ACC112 (cell line): ENCODE results near the gene ITGA2.

Experiments used
- H2AFZ ChIP-seq: fragments of 200-600 bp; sonication (generic); one replicate; pipeline ENCODE4 v1.6.0; 2017; ENCODE audit warnings: antibody characterized with exemption, low read length; ENCODE audit not compliant: unreplicated experiment
- H3K27ac ChIP-seq: fragments of 200-600 bp; sonication (generic); 2 replicates; pipeline ENCODE4 v1.5.1; 2014; ENCODE audit warnings: low read depth, mild to moderate bottlenecking, antibody characterized with exemption, low read length, moderate library complexity
- H3K27me3 ChIP-seq: fragments of 200-600 bp; sonication (generic); 2 replicates; pipeline ENCODE4 v1.6.1; 2014; ENCODE audit warnings: mild to moderate bottlenecking, antibody characterized with exemption, low read length, moderate library complexity, mixed read lengths; ENCODE audit not compliant: insufficient read depth
- H3K36me3 ChIP-seq: fragments of 200-600 bp; sonication (generic); 2 replicates; pipeline ENCODE4 v1.6.1; 2016; ENCODE audit warnings: mild to moderate bottlenecking, antibody characterized with exemption, low read length, moderate library complexity, mixed read lengths; ENCODE audit not compliant: insufficient read depth
- H3K4me1 ChIP-seq: fragments of 200-600 bp; sonication (generic); one replicate; pipeline ENCODE4 v1.6.1; 2016; ENCODE audit warnings: low read length, mixed read lengths; ENCODE audit not compliant: insufficient read depth, unreplicated experiment, control insufficient read depth
- H3K4me3 ChIP-seq: fragments of 200-600 bp; sonication (generic); 2 replicates; pipeline ENCODE4 v1.5.1; 2014; ENCODE audit warnings: mild to moderate bottlenecking, low read depth, low read length
- H3K79me2 ChIP-seq: fragments of 200-600 bp; sonication (generic); one replicate; pipeline ENCODE4 v1.6.0; 2016; ENCODE audit warnings: low read length; ENCODE audit not compliant: control insufficient read depth, unreplicated experiment, insufficient read depth

Gene ITGA2

DNA sequence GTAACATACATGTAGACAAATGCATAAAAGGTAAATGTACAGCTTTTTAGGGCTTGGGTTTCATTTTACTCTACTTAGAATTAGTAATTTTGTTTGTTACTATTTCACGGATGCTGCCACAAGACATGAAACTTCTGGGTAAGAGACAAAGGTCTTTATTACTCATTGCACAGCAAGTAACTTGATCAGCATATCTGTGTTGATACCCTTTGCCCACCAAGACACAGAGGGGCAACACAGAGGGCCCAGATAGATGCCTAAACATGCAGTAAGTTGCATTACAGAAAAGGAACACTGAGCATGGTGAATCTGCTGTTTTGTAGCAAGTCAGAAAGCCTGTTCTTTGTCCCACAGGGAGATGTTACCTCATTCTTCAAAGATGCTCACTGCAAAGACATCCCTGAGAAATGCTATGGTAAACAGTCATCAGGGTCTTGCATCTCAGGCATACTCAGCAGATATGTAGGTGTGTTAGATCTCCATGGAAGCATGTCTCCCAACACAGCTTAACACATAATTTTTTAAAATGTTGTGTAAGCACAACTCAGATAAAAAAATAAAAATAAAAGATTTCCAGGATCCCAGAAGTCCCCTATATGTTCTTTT lies 10.3 kb downstream of the ITGA2 start:
- Histone ChIP-seq H3K27me3 (no peaks in the 10 kb centered on the region), H2AFZ (peak overlapping the region; percentile 11), H3K4me1 (peaks cover 45% of the 10 kb centered on the region), H3K4me3 (no peak overlapping the region), H3K79me2 (peaks cover 53% of the 10 kb centered on the region), H3K27ac (peak overlapping the region; percentile 64), H3K36me3 (peaks cover 4% of the 10 kb centered on the region; the same call in 1 of the 2 replicates)

- peak overlapping the region; percentile 15; the same call in 1 of the 2 replicates for H3K27ac ChIP-seq
- no peaks in the 10 kb centered on the region for H3K36me3 ChIP-seq
- H3K79me2 ChIP-seq, result peaks cover 35% of the 10 kb centered on the region
Measured at GRCh38 chr5:53001541-53001940, 12.4 kb downstream of the ITGA2 start.

DNA sequence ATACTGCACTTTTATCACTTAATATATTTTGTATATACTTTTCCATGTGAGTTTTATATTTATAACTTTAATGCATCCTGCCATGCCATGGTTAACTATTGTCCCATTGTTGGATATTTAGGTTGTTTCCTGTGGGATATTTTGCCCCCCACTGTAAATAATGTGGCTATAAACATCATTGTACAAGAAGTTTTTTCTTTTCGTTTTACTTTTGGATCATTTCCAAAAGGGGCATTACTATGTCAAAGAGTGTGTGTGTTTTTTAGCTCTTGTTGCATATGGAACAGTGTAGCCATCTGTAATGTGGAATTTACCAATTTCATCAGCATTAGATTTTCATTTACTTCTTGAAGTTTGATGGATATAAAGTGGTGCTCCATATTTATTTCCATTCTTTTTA lies 13.3 kb downstream of the ITGA2 start:
- H3K79me2 ChIP-seq, result peaks cover 32% of the 10 kb centered on the region
- no peak overlapping the region for H3K4me3 ChIP-seq
- H2AFZ ChIP-seq, result no peak overlapping the region
- 0 out of 2 replicates have a peak overlapping the region, but pooled peaks have one; percentile 71 for H3K27ac ChIP-seq
- H3K27me3 ChIP-seq, result no peaks in the 10 kb centered on the region
- no peaks in the 10 kb centered on the region for H3K36me3 ChIP-seq
- H3K4me1 ChIP-seq, result peaks cover 66% of the 10 kb centered on the region

More at GRCh38 chr5:53001541-53001940, 12.4 kb downstream of the ITGA2 start:
- Histone ChIP-seq H3K4me1 (peaks cover 64% of the 10 kb centered on the region), H3K4me3 (no peak overlapping the region), H2AFZ (no peak overlapping the region), H3K27me3 (no peaks in the 10 kb centered on the region)

DNA sequence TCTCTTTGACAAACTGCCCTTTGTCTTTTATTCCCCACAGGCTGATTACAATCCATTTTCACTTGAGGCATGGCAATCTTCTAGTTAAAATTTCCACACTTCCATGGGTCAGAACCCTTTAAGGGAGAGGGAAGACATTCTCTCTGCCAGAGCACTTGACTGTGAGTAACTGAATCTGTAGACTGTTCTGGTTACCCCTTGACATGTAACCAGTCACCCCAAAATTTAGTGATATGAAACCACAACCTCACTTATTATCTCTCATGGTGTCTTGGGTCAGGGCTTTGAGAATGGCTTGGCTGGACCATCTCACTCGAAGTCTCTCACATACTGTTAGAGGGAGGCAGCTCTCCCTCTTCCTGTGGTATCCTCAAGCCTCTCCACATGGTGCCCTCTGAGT lies 14.0 kb downstream of the ITGA2 start:
- Histone ChIP-seq H2AFZ (no peak overlapping the region), H3K4me3 (no peak overlapping the region), H3K27me3 (no peaks in the 10 kb centered on the region), H3K79me2 (peaks cover 30% of the 10 kb centered on the region), H3K27ac (peak overlapping the region; percentile 71), H3K36me3 (no peaks in the 10 kb centered on the region), H3K4me1 (peaks cover 71% of the 10 kb centered on the region)

- H2AFZ ChIP-seq, result peak overlapping the region; percentile 11
- peaks cover 12% of the 10 kb centered on the region for H3K79me2 ChIP-seq
- peak overlapping the region; percentile 33; the same call in 1 of the 2 replicates for H3K4me3 ChIP-seq
- no peaks in the 10 kb centered on the region for H3K36me3 ChIP-seq
- peak overlapping the region; percentile 60 for H3K27ac ChIP-seq
- peaks cover 61% of the 10 kb centered on the region for H3K4me1 ChIP-seq
- no peaks in the 10 kb centered on the region for H3K27me3 ChIP-seq
Measured at GRCh38 chr5:53006911-53007890, 18.0 kb downstream of the ITGA2 start.

DNA sequence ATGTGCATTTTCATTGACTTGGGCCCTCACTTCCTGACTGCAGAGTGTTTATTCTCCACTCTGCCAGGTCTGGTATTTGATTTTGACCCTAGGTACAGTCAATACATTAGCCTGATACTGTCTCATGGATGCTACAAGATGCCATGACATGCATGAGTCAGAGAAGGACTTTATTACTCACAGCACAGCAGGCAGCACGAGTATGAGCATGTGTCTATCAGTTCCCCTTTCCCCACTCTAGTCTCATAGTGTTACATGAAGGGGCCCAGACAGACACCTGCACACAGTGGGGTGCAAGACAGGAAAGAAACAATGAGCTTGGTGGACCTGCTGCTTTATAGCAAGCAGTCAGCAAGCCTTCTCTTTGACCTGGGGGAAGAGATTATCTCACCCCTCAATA lies 19.6 kb downstream of the ITGA2 start:
- Histone ChIP-seq H3K27me3 (no peaks in the 10 kb centered on the region), H2AFZ (no peak overlapping the region), H3K4me1 (peaks cover 54% of the 10 kb centered on the region), H3K79me2 (no peaks in the 10 kb centered on the region), H3K36me3 (0 out of 2 replicates have a peak, but pooled peaks cover 3% of the 10 kb centered on the region), H3K27ac (peak overlapping the region; percentile 60; the same call in 1 of the 2 replicates), H3K4me3 (no peak overlapping the region)

DNA sequence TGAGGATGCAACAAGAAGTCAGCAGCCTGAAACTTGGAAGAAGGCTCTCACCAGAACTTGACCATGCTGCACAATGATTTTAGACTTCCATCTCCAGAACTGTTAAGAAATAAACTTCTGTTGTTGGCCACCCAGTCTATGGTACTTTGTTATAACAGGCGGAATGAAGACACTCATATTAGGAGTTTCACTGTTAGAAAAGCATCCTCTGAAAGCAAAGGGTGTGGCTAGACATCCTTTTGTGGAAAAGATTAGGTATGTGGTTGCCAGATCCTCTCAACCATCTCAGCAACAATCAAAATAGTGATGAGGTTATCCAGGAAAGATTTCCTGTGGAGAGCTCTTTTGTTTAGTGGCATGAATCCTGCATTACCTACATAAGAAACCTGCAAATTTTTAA lies 20.7 kb downstream of the ITGA2 start:
- Histone ChIP-seq H3K79me2 (peaks cover 2% of the 10 kb centered on the region), H3K4me3 (no peak overlapping the region), H3K27ac (no peak overlapping the region), H3K27me3 (no peaks in the 10 kb centered on the region), H3K4me1 (peaks cover 43% of the 10 kb centered on the region), H2AFZ (no peak overlapping the region), H3K36me3 (0 out of 2 replicates have a peak, but pooled peaks cover 3% of the 10 kb centered on the region)

GRCh38 chr5:53010814-53011213 lies 21.7 kb downstream of the ITGA2 start:
- Histone ChIP-seq H3K27me3 (no peaks in the 10 kb centered on the region), H3K36me3 (0 out of 2 replicates have a peak, but pooled peaks cover 3% of the 10 kb centered on the region), H3K27ac (no peak overlapping the region), H3K4me3 (no peak overlapping the region), H3K79me2 (peaks cover 11% of the 10 kb centered on the region), H3K4me1 (peaks cover 43% of the 10 kb centered on the region), H2AFZ (no peak overlapping the region)

- H3K79me2 ChIP-seq, result peaks cover 16% of the 10 kb centered on the region
- H3K4me1 ChIP-seq, result peaks cover 44% of the 10 kb centered on the region
- H3K4me3 ChIP-seq, result no peak overlapping the region
- no peak overlapping the region for H2AFZ ChIP-seq
- no peak overlapping the region for H3K27ac ChIP-seq
- H3K36me3 ChIP-seq, result 0 out of 2 replicates have a peak, but pooled peaks cover 3% of the 10 kb centered on the region
- H3K27me3 ChIP-seq, result no peaks in the 10 kb centered on the region
Measured at GRCh38 chr5:53011233-53011632, 22.1 kb downstream of the ITGA2 start.

DNA sequence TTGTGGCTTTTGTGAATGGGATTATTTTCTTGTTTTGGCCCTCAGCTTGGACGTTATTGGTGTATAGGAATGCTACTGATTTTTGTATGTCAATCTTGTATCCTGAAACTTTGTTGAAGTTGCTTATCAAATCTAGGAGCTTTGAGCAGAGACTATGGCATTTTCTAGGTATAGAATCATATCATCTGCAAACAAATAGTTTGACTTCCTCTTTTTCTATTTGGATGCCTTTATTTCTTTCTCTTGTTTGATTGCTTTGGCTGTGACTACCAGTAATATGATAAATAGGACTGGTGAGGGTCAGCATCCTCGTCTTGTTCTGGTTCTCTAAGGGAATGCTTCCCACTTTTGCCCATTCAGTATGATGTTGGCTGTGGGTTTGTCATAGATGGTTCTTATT lies 24.7 kb downstream of the ITGA2 start:
- Histone ChIP-seq H3K36me3 (0 out of 2 replicates have a peak, but pooled peaks cover 3% of the 10 kb centered on the region), H3K27me3 (no peaks in the 10 kb centered on the region), H3K27ac (no peak overlapping the region), H3K4me3 (no peak overlapping the region), H3K79me2 (peaks cover 32% of the 10 kb centered on the region), H2AFZ (no peak overlapping the region), H3K4me1 (peaks cover 29% of the 10 kb centered on the region)
